ENCODE results near the gene TMEM154.
A peak's percentile ranks its signal among the peaks of the same experiment; 100 is the strongest.

The TMEM154 gene

DNA sequence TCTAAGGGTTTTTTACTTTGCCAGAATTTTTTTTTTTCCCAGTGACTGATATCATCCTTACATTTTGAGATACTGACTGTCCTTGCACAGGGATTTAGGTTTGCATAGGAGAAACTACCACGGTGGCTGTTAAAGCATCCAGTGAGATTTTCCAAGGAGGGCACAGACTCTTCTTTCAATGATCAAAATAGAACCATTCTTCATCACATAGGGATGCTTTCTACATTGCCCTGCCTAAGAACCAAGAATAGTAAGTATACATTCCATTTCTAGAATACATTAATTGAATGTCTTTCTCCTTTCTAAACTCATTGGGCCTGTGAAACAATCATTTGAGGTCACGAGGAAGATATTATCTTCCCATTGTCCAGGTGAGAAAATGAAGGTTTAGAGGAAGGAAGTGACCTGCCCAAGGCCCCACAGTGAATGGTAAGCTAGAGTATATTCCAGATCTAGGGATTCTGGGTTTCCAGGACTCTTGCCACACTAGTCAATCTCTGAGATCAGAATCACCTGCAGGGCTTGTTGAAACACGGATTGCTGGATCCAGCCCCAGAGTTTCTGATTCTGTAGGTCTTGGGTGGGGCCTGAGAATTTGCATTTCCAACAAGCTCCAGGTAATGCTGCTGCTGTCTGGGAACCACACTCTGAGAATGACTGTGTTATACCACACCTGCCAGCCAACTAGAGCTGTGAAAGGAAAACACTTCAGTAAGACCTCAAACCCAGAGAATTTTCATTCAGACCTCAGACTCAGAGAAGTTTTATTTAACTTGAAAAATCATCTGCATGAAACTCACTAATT, 17.7 kb upstream of the TMEM154 start:
- DNase-seq (ENCODE audit: low read depth), result peak; percentile 74
- no peak overlapping the region for H3K4me3 ChIP-seq (ENCODE audit: low read depth, low read length)
- TF ChIP-seq, protein P1, sequence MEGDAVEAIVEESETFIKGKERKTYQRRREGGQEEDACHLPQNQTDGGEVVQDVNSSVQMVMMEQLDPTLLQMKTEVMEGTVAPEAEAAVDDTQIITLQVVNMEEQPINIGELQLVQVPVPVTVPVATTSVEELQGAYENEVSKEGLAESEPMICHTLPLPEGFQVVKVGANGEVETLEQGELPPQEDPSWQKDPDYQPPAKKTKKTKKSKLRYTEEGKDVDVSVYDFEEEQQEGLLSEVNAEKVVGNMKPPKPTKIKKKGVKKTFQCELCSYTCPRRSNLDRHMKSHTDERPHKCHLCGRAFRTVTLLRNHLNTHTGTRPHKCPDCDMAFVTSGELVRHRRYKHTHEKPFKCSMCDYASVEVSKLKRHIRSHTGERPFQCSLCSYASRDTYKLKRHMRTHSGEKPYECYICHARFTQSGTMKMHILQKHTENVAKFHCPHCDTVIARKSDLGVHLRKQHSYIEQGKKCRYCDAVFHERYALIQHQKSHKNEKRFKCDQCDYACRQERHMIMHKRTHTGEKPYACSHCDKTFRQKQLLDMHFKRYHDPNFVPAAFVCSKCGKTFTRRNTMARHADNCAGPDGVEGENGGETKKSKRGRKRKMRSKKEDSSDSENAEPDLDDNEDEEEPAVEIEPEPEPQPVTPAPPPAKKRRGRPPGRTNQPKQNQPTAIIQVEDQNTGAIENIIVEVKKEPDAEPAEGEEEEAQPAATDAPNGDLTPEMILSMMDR (IDR thresholded peaks at IDR 0.05; ENCODE audit: insufficient read depth, low read depth, low read length, missing control alignments), result no peak

DNA sequence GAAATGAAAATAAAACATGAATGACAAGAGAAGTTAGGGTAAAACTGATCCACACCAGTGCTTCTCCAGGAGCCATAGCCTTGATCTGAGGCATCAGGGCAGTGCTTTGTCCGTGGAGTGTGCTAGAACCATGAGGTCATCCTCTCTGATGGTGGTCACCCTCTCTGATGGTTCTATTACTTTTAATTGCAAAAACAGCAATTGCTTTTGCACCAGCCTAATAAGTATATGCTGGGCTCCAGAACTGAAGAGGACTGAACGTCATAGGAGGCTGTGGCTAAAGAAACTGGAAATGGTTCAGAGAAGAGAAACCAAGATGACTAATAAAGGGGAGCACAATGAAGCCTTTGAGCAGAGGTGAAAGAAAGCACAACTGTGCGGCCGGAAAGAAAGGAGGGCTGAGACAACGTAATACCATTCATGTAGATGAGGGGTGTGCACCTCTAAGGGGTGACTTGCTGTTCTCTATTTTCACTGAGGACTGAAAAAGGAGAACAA, 17.0 kb upstream of the TMEM154 start:
- peak; percentile 94 for DNase-seq (ENCODE audit: low read depth)
- TF ChIP-seq, protein P1 (IDR thresholded peaks at IDR 0.05; ENCODE audit: insufficient read depth, low read depth, low read length, missing control alignments), result no peak
- no peak overlapping the region for H3K4me3 ChIP-seq (ENCODE audit: low read depth, low read length)

DNA sequence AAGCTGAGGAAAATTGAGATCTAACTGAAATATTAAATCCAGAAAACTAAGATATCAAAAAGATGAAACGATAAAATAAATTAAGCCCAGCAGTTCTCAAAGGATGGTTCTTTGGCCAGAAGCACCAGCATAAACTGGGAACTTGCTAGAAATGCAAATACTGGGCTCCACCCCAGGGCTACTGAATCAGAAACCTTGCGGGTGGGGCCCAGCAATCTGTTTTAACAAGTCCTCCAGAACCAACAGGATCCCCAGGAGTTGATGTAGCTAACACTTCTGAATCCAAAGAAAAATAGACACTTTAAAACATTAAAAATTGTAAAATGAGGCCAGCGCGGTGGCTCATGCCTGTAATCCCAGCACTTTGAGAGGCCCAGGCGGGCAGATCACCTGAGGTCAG, 14.1 kb upstream of the TMEM154 start:
- TF ChIP-seq, protein P1 (IDR thresholded peaks at IDR 0.05; ENCODE audit: insufficient read depth, low read depth, low read length, missing control alignments), result no peak

DNA sequence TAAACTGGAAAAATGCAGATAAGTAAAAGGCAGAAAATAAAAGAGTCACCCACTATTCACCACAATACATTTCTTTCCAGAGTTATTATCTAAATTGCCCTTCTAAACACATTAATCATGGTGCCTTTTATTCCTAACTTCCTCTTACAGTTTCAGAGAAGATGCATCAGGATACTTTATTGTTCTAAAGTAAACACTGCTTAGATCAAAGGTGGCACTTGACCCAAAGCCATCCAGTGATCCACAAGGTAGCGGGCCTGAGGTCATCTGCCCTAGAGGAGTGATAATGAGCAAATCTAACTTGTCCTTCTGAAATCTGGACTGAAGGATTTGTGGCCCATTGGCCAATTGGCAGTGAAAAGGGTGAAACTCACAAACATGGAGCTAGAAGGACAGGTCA, 12.0 kb upstream of the TMEM154 start:
- DNase-seq (ENCODE audit: low read depth), result no peak
- TF ChIP-seq, protein P1 (IDR thresholded peaks at IDR 0.05; ENCODE audit: insufficient read depth, low read depth, low read length, missing control alignments), result no peak
- no peak overlapping the region for H3K4me3 ChIP-seq (ENCODE audit: low read depth, low read length)

More for the DNA sequence above, 14.1 kb upstream of the TMEM154 start:
- H3K4me3 ChIP-seq (ENCODE audit: low read depth, low read length), result no peak overlapping the region
- peak; percentile 30 for DNase-seq (ENCODE audit: low read depth)

DNA sequence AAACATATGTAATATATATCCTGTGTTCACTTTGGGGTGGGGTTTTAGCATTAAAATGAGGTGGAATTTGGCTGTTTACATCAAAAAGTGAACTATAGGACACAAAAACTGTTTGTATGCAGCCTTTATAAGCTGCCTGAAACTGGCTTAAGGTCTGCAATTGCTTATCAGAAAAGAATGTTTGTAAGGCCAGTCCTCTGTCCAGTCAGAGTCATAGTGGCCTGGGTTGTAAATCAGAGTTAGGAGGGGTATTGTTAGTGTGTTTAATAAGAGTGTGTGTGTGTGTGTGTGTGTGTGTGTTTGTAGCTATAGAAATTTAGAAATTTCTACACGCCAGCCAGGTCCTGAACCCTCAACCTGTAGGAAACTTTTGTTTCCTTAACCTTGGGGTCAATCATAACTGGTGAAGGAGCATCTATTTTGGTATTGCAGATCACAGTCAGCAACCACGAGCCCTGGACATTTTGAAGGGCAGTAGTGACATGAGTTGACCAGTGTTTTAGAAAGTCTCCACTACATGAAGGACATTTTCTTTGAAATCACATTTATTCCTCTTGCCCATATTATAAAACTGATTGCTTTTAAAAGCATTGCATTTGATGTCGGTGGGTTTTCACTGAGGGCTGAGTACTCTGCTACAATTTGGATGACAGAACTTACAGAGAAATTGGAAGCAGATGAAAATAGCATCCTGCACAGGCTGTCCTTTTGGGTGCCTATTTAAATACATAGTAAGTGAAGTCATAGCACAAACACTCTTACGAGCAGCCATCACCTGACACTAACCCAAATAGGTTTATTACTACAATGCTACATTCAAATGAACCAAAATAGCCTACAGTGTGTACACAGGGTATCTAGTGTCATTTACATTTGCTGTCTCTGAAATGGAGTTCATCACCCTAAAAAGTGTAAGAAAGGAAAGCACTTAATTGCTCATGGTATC, 11.2 kb upstream of the TMEM154 start:
- TF ChIP-seq, protein P1 (IDR thresholded peaks at IDR 0.05; ENCODE audit: insufficient read depth, low read depth, low read length, missing control alignments), result no peak
- DNase-seq (ENCODE audit: low read depth), result no peak
- no peak overlapping the region for H3K4me3 ChIP-seq (ENCODE audit: low read depth, low read length)

DNA sequence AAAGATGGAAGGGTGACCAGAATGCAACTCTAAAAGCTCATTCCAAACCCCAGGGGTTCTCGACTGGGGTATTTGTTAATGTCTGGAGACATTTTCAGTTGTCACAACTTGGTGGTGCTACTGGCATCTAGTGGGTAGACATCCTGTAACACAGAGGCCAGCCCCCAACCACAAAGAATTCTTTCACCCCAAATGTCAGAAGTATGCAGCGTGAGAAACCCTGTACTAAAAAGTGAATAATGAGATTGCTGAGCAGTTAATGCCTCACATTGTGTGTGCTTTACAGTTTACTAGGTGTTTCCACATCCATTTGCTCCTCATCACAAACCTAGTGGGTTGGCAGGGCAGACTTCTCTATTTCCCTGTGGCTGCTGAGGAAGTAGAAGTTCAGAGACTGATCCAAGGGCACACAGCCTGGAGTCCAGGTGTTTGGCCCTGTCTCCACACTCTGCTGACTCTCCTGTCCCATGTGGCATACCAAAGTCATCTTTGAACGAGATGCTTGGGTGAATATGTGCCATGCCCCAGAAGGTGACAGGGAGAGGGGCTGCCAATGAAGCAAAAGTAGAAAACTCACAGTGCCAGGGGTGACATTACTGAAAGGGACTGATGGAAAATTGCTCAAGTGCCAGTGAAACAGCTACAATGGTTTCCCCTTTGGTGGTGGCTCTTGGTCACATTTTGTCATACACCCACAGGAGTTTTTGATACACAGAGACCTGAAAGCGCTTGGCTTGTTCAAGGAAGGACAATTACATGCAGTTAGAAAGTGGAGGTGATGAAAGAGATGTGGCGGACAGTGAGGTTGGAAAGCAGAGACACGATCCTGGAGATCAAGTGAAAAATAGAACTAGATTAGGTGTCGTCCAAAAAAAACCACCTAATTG, 10.1 kb upstream of the TMEM154 start:
- no peak for DNase-seq (ENCODE audit: low read depth)
- TF ChIP-seq, protein P1 (IDR thresholded peaks at IDR 0.05; ENCODE audit: insufficient read depth, low read depth, low read length, missing control alignments), result no peak
- H3K4me3 ChIP-seq (ENCODE audit: low read depth, low read length), result no peak overlapping the region
